Neural cell (in vitro differentiated cells): Measurements from ENCODE around the gene PDZRN3. TPM values are rescaled to one million over a fixed set of nuclear protein-coding genes. Genes with fewer than 3 reads are reported as not detected.

Experiments used
- H2AFZ ChIP-seq: fragments of 200-600, 300-800 bp; sonication (generic), shearing (Covaris generic); 2 replicates; pipeline ENCODE4 v1.6.0; 2014; ENCODE audit warnings: low read depth, mild to moderate bottlenecking, antibody characterized with exemption, low read length, moderate library complexity
- H3F3A ChIP-seq: fragments of 200-600 bp; shearing (Covaris generic); 2 replicates; pipeline ENCODE4 v1.6.1; 2016; ENCODE audit warnings: mild to moderate bottlenecking, moderate library complexity, mixed read lengths, antibody characterized with exemption, low read length; ENCODE audit not compliant: insufficient read depth, poor library complexity, severe bottlenecking
- H3K27ac ChIP-seq: fragments of 200-600, 300-800 bp; sonication (generic), shearing (Covaris generic); 2 replicates; pipeline ENCODE4 v1.5.1; 2014; ENCODE audit warnings: mild to moderate bottlenecking, low read length, moderate library complexity
- H3K27me3 ChIP-seq: fragments of 300-800, 200-600 bp; sonication (generic), shearing (Covaris generic); 2 replicates; pipeline ENCODE4 v1.6.0; 2014; ENCODE audit warnings: mild to moderate bottlenecking, low read depth, low read length, moderate library complexity; ENCODE audit not compliant: insufficient read depth
- H3K36me3 ChIP-seq: fragments of 300-800, 200-600 bp; sonication (generic), shearing (Covaris generic); 2 replicates; pipeline ENCODE4 v1.5.1; 2014; ENCODE audit warnings: mild to moderate bottlenecking, antibody characterized with exemption, low read length, moderate library complexity; ENCODE audit not compliant: insufficient read depth
- H3K4me2 ChIP-seq: fragments of 300-800, 200-600 bp; sonication (generic), shearing (Covaris generic); 2 replicates; pipeline ENCODE4 v1.6.0; 2014; ENCODE audit warnings: mild to moderate bottlenecking, low read length
- H3K4me3 ChIP-seq: fragments of 300-800, 200-600 bp; sonication (generic), shearing (Covaris generic); 2 replicates; pipeline ENCODE4 v1.5.1; 2014; ENCODE audit warnings: mild to moderate bottlenecking, low read length, moderate library complexity
- H3K79me2 ChIP-seq: fragments of 200-600 bp; shearing (Covaris generic); replicated peaks from 2 replicates; pipeline ENCODE4 v1.6.0; 2014; ENCODE audit warnings: mild to moderate bottlenecking, low read length, moderate library complexity; ENCODE audit not compliant: insufficient read depth
- H3K9ac ChIP-seq: fragments of 300-800, 200-600 bp; sonication (generic), shearing (Covaris generic); 2 replicates; pipeline ENCODE4 v1.6.1; 2016; ENCODE audit warnings: mild to moderate bottlenecking, low read length, mixed read lengths
- H3K9me2 ChIP-seq: fragments of 200-600 bp; shearing (Covaris generic); 2 replicates; pipeline ENCODE4 v1.6.1; 2016; ENCODE audit warnings: mild to moderate bottlenecking, low read length, mixed read lengths; ENCODE audit not compliant: insufficient read depth
- H3K9me3 ChIP-seq: fragments of 200-600, 300-800 bp; sonication (generic), shearing (Covaris generic); 2 replicates; pipeline ENCODE4 v1.6.1; 2016; ENCODE audit warnings: mild to moderate bottlenecking, mixed run types, low read length, moderate library complexity, mixed read lengths
- H4K20me1 ChIP-seq: fragments of 200-600 bp; shearing (Covaris generic); 2 replicates; pipeline ENCODE4 v1.6.1; 2016; ENCODE audit warnings: mild to moderate bottlenecking, mixed run types; ENCODE audit not compliant: insufficient read depth
- CTCF ChIP-seq: fragments of 450-650 bp; IDR thresholded peaks from 2 replicates; pipeline ENCODE4 v1.5.1; 2014; ENCODE audit warnings: antibody characterized with exemption, mild to moderate bottlenecking, moderate library complexity; ENCODE audit not compliant: poor library complexity, severe bottlenecking
- EP300 ChIP-seq: fragments of 450-650 bp; conservative IDR thresholded peaks from 2 replicates; pipeline ENCODE4 v1.6.1; 2014; ENCODE audit warnings: antibody characterized with exemption, mild to moderate bottlenecking, moderate library complexity; ENCODE audit not compliant: poor library complexity, severe bottlenecking
- EZH2 ChIP-seq: fragments of 200-600, 300-800 bp; shearing (Covaris generic), sonication (generic); IDR thresholded peaks from 2 replicates; pipeline ENCODE4 v1.6.1; 2014; ENCODE audit warnings: antibody characterized with exemption, low read length, borderline replicate concordance, mild to moderate bottlenecking; ENCODE audit not compliant: insufficient read depth, poor library complexity, severe bottlenecking
- MXI1 ChIP-seq: fragments of 450-650 bp; conservative IDR thresholded peaks from 2 replicates; pipeline ENCODE4 v1.6.1; 2014; ENCODE audit warnings: antibody characterized with exemption, mild to moderate bottlenecking; ENCODE audit not compliant: poor library complexity, severe bottlenecking
- POLR2AphosphoS5 ChIP-seq: IDR thresholded peaks from 2 replicates; pipeline ENCODE4 v1.6.1; 2012
- RAD21 ChIP-seq: fragments of 450-650 bp; conservative IDR thresholded peaks from 2 replicates; pipeline ENCODE4 v1.6.1; 2014; ENCODE audit warnings: antibody characterized with exemption, mild to moderate bottlenecking, moderate library complexity
- REST ChIP-seq: IDR thresholded peaks from 2 replicates; pipeline ENCODE4 v1.6.1; 2012; ENCODE audit warnings: borderline replicate concordance
- SMC3 ChIP-seq: fragments of 450-650 bp; conservative IDR thresholded peaks from 2 replicates; pipeline ENCODE4 v1.6.1; 2014; ENCODE audit warnings: antibody characterized with exemption, mild to moderate bottlenecking, moderate library complexity; ENCODE audit not compliant: poor library complexity
- TAF1 ChIP-seq: IDR thresholded peaks from 2 replicates; pipeline ENCODE4 v1.6.1; 2012; ENCODE audit warnings: low read depth
- polyA plus RNA-seq: library from polyadenylated mRNA; depleted of rRNA; stranded (reverse); fragments of >200 nt; gene quantifications from 2 replicates; pipeline ENCODE4 v1.2.3, GENCODE V29; 2014

The PDZRN3 gene
- polyA plus RNA-seq, 1 donor from 2014 or later = 1.1 TPM

GRCh38 chr3:73389117-73389813, 235.5 kb downstream of the PDZRN3 start:
- Histone ChIP-seq H3K36me3 (no peaks in the 10 kb centered on the region), H2AFZ (no peak overlapping the region), H3K27me3 (no peaks in the 10 kb centered on the region), H3K9ac (no peak overlapping the region), H3K4me3 (no peak overlapping the region), H3F3A (no peaks in the 10 kb centered on the region), H3K9me3 (no peaks in the 10 kb centered on the region), H4K20me1 (no peaks in the 10 kb centered on the region), H3K79me2 (no peaks in the 10 kb centered on the region), H3K4me2 (no peak overlapping the region), H3K9me2 (no peaks in the 10 kb centered on the region), H3K27ac (no peak overlapping the region)
- TF ChIP-seq SMC3 (no peak), MXI1 (no peak), EP300 (no peak), CTCF (no peak), REST (no peak)

GRCh38 chr3:73385568-73385967, 239.2 kb downstream of the PDZRN3 start:
- no peaks in the 10 kb centered on the region for H3K27me3 ChIP-seq
- no peaks in the 10 kb centered on the region for H4K20me1 ChIP-seq
- peaks cover 5% of the 10 kb centered on the region for H3K9me3 ChIP-seq
- no peaks in the 10 kb centered on the region for H3K79me2 ChIP-seq
- H3K36me3 ChIP-seq = no peaks in the 10 kb centered on the region
- no peaks in the 10 kb centered on the region for H3K9me2 ChIP-seq
- no peak overlapping the region for H3K27ac ChIP-seq
- no peak overlapping the region for H3K4me3 ChIP-seq
- no peaks in the 10 kb centered on the region for H3F3A ChIP-seq
- H3K4me2 ChIP-seq = no peak overlapping the region
- no peak overlapping the region for H2AFZ ChIP-seq
- no peak for TF ChIP-seq POLR2AphosphoS5
- TF ChIP-seq REST = no peak
- TF ChIP-seq TAF1 = no peak
- TF ChIP-seq EZH2 = no peak
- TF ChIP-seq RAD21 = no peak
- no peak for TF ChIP-seq CTCF
- no peak for TF ChIP-seq MXI1
- no peak for TF ChIP-seq EP300
- no peak for TF ChIP-seq SMC3
- H3K9ac ChIP-seq = no peak overlapping the region
